Activated naive CD4-positive, alpha-beta T cell treated with anti-CD3 and anti-CD28 coated beads, Interleukin-2, amount 10 ng/mL, durations not matched to agents 7 days and 5 days (primary cell): ENCODE results near the gene MDM2.

Source experiments
- CTCF ChIA-PET: fragments of 350-600 bp; sonication (Branson Sonifier 250); formaldehyde crosslinking; loops from one replicate; lab custom pipeline; 2021; ENCODE audit warnings: antibody characterized with exemption; lab: Charles Lee
- DNase-seq: peaks from one replicate; pipeline ENCODE4 v3.0.0-alpha.2; 2020
- H3K27ac Mint-ChIP-seq: one replicate; pipeline ENCODE4 v1.8.0; 2021; ENCODE audit warnings: mild to moderate bottlenecking, moderate library complexity, mixed read lengths
- H3K27me3 Mint-ChIP-seq: one replicate; pipeline ENCODE4 v1.8.0; 2021; ENCODE audit warnings: mild to moderate bottlenecking, mixed read lengths
- H3K36me3 Mint-ChIP-seq: one replicate; pipeline ENCODE4 v1.8.0; 2021; ENCODE audit warnings: mixed read lengths
- H3K4me1 Mint-ChIP-seq: one replicate; pipeline ENCODE4 v1.8.0; 2021; ENCODE audit warnings: mixed read lengths
- H3K4me3 Mint-ChIP-seq: one replicate; pipeline ENCODE4 v1.8.0; 2021; ENCODE audit warnings: mild to moderate bottlenecking, moderate library complexity, mixed read lengths
- H3K9me3 Mint-ChIP-seq: one replicate; pipeline ENCODE4 v1.8.0; 2021; ENCODE audit warnings: mixed read lengths

MDM2 gene

GRCh38 chr12:68867606-68868005 is 59.6 kb downstream of the MDM2 start:
- DNase-seq, result no peak
- H3K4me3 Mint-ChIP-seq, result no peak overlapping the region
- CTCF ChIA-PET, result interaction anchor here (1.0 to 6.9 kb wide), 4 partner anchors 13 to 287 kb away, joined by 3 to 39 read pairs (median 3); no protein-coding TSS in a partner anchor
- H3K27ac Mint-ChIP-seq, result no peak overlapping the region
- no peaks in the 10 kb centered on the region for H3K9me3 Mint-ChIP-seq
- no peaks in the 10 kb centered on the region for H3K27me3 Mint-ChIP-seq
- H3K4me1 Mint-ChIP-seq, result peaks cover 2% of the 10 kb centered on the region
- H3K36me3 Mint-ChIP-seq, result no peaks in the 10 kb centered on the region

DNA sequence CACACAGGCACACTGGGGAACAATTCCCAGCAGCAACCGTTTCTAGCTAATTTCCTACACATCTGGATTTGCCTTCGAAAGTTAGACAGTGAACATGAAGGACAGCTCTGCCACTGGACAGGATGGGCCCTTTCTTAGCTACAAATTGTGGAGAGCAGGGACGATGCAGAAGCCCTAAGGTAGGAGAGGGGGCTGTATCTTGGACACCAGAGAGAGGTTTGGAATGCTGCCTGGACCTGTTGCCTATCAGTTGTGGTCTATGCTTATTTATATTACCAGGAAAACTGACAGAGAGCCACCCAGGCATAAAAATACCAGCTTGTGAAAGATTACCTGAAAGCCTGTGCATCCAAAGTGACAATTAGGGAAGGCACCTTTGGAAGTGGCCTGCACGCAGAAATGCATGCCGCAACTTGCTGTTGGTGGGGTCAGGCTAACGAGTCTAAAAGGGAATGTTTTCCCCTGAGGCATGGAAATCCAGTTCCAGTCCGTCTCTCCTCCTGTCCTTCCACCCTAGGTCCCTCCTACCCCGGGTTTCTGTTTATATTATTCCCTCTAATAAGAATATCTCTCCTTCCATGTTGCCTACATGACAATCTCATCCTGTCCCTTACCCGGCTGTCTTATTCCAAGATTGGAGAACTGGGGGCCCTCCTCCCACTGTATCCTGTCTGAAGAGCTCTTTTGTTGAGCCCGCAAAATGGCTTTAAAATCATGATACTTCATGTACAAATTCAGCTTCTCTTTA is 60.2 kb downstream of the MDM2 start:
- no peaks in the 10 kb centered on the region for H3K27me3 Mint-ChIP-seq
- H3K9me3 Mint-ChIP-seq, result no peaks in the 10 kb centered on the region
- no peak for DNase-seq
- no peaks in the 10 kb centered on the region for H3K36me3 Mint-ChIP-seq
- CTCF ChIA-PET, result interaction anchor here (1.0 to 6.9 kb wide), 4 partner anchors 12 to 286 kb away, joined by 3 to 39 read pairs (median 4); no protein-coding TSS in a partner anchor
- peaks cover 2% of the 10 kb centered on the region for H3K4me1 Mint-ChIP-seq
- no peak overlapping the region for H3K27ac Mint-ChIP-seq
- H3K4me3 Mint-ChIP-seq, result no peak overlapping the region

GRCh38 chr12:68870011-68870410 is 62.0 kb downstream of the MDM2 start:
- CTCF ChIA-PET, result interaction anchor here (1.0 to 6.9 kb wide), 2 partner anchors 195 to 200 kb away, joined by 4 to 39 read pairs; no protein-coding TSS in a partner anchor
- DNase-seq, result no peak
- Mint-ChIP-seq H3K27me3 (no peaks in the 10 kb centered on the region), H3K36me3 (no peaks in the 10 kb centered on the region), H3K4me1 (peaks cover 2% of the 10 kb centered on the region), H3K4me3 (no peak overlapping the region), H3K27ac (no peak overlapping the region), H3K9me3 (no peaks in the 10 kb centered on the region)

DNA sequence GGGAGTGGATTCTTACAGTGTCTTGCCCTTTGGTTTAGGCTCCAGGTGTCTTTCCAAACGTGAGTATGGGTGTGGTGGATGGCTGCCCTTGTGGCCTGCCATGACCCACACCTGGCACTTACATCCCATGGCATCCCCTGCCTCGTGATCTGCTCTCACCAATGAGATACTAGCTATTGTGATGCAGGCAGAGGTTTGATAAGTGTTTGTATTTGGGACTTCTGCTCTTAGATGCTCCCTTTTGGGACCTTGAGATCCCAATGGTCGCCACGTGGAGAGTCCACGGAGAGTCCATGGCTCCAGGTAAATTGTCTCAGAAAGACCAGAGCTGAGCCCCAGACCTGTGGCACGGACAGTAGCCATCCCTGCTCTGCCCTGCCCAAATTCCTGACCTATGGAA is 62.5 kb downstream of the MDM2 start:
- no peak for DNase-seq
- Mint-ChIP-seq H3K9me3 (no peaks in the 10 kb centered on the region), H3K4me3 (no peak overlapping the region), H3K27ac (no peak overlapping the region), H3K36me3 (no peaks in the 10 kb centered on the region), H3K4me1 (peaks cover 2% of the 10 kb centered on the region), H3K27me3 (no peaks in the 10 kb centered on the region)
- CTCF ChIA-PET, result interaction anchor here (0.6 to 6.9 kb wide), 2 partner anchors 40 to 200 kb away, joined by 3 to 39 read pairs; no protein-coding TSS in a partner anchor

GRCh38 chr12:68871396-68871795 is 63.4 kb downstream of the MDM2 start:
- no peak overlapping the region for H3K4me3 Mint-ChIP-seq
- H3K36me3 Mint-ChIP-seq, result no peaks in the 10 kb centered on the region
- CTCF ChIA-PET, result interaction anchor here (6.9 kb wide), 1 partner anchor 199 kb away, joined by 39 read pairs; no protein-coding TSS in a partner anchor
- H3K9me3 Mint-ChIP-seq, result no peaks in the 10 kb centered on the region
- DNase-seq, result no peak
- H3K27me3 Mint-ChIP-seq, result peaks cover 1% of the 10 kb centered on the region
- H3K27ac Mint-ChIP-seq, result no peak overlapping the region
- peaks cover 3% of the 10 kb centered on the region for H3K4me1 Mint-ChIP-seq

GRCh38 chr12:68871921-68872320 is 63.9 kb downstream of the MDM2 start:
- H3K4me3 Mint-ChIP-seq, result no peak overlapping the region
- peak; percentile 37 for DNase-seq
- CTCF ChIA-PET, result interaction anchor here (0.7 to 6.9 kb wide), 3 partner anchors 12 to 198 kb away, joined by 3 to 39 read pairs (median 3); no protein-coding TSS in a partner anchor
- peaks cover 6% of the 10 kb centered on the region for H3K27me3 Mint-ChIP-seq
- peaks cover 4% of the 10 kb centered on the region for H3K4me1 Mint-ChIP-seq
- H3K9me3 Mint-ChIP-seq, result no peaks in the 10 kb centered on the region
- no peak overlapping the region for H3K27ac Mint-ChIP-seq
- no peaks in the 10 kb centered on the region for H3K36me3 Mint-ChIP-seq

GRCh38 chr12:68873316-68873715 is 65.3 kb downstream of the MDM2 start:
- no peaks in the 10 kb centered on the region for H3K36me3 Mint-ChIP-seq
- DNase-seq, result no peak
- CTCF ChIA-PET, result interaction anchor here (6.9 kb wide), 1 partner anchor 197 kb away, joined by 39 read pairs; no protein-coding TSS in a partner anchor
- H3K4me1 Mint-ChIP-seq, result peaks cover 4% of the 10 kb centered on the region
- no peak overlapping the region for H3K4me3 Mint-ChIP-seq
- H3K27ac Mint-ChIP-seq, result no peak overlapping the region
- H3K9me3 Mint-ChIP-seq, result peaks cover under 1% of the 10 kb centered on the region
- peaks cover 6% of the 10 kb centered on the region for H3K27me3 Mint-ChIP-seq

DNA sequence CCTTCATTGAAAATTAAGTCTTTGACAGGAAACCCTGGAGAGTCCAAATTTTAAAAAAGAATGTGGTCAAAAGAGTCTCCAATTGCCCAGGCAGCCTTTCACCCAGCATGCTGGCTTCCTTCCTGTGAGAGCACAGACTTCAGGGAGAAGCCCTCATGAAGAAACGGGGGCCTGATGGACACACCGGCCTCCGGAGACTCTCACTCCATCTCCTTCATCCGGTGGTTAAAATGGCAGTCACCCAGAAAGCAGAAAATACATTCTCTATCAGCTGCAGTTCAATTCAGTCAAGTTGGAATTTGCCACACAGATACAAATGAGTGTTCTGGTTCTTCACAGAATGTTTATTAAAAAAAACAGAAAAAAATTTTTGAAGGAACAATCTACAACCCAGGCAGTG is 68.5 kb downstream of the MDM2 start:
- CTCF ChIA-PET, result interaction anchor here (1.0 to 1.1 kb wide), 3 partner anchors 12 to 280 kb away, joined by 3 to 4 read pairs (median 3); no protein-coding TSS in a partner anchor

DNA sequence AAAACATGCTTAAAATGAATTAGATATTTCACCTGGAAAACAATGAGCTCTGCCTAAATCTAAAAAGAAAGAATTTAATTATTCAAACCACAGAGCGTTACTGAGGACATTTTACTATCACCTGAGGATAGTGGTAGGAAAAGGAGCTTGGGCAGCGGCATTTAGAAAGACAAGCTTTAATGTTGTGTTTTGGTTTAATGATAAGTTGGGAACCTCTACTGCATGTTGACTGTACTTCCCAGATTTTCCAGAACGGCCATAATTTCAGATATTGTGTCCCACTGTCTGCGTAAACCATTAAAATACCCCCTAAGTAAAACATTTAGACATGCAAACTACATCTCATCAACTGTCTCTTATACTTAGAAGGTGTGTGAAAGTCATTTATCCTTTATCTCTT is 69.6 kb downstream of the MDM2 start:
- Mint-ChIP-seq H3K9me3 (peaks cover 6% of the 10 kb centered on the region), H3K4me3 (no peak overlapping the region), H3K4me1 (peaks cover 2% of the 10 kb centered on the region), H3K27me3 (peaks cover 6% of the 10 kb centered on the region), H3K27ac (no peak overlapping the region), H3K36me3 (no peaks in the 10 kb centered on the region)
- CTCF ChIA-PET, result interaction anchor here (0.7 to 1.1 kb wide), 3 partner anchors 9 to 279 kb away, joined by 3 read pairs; no protein-coding TSS in a partner anchor
- no peak for DNase-seq

More for the DNA sequence above, 68.5 kb downstream of the MDM2 start:
- peaks cover 4% of the 10 kb centered on the region for H3K4me1 Mint-ChIP-seq
- no peak overlapping the region for H3K27ac Mint-ChIP-seq
- H3K27me3 Mint-ChIP-seq, result peaks cover 6% of the 10 kb centered on the region
- H3K4me3 Mint-ChIP-seq, result no peak overlapping the region
- no peak for DNase-seq
- H3K36me3 Mint-ChIP-seq, result no peaks in the 10 kb centered on the region
- H3K9me3 Mint-ChIP-seq, result peaks cover 4% of the 10 kb centered on the region

- Mint-ChIP-seq H3K4me1 (peaks cover 2% of the 10 kb centered on the region), H3K9me3 (peaks cover 6% of the 10 kb centered on the region), H3K27ac (no peak overlapping the region), H3K36me3 (no peaks in the 10 kb centered on the region), H3K4me3 (no peak overlapping the region), H3K27me3 (peaks cover 6% of the 10 kb centered on the region)
- DNase-seq, result no peak
- CTCF ChIA-PET, result no interaction called here
Observed at GRCh38 chr12:68878283-68878682, 70.3 kb downstream of the MDM2 start.

DNA sequence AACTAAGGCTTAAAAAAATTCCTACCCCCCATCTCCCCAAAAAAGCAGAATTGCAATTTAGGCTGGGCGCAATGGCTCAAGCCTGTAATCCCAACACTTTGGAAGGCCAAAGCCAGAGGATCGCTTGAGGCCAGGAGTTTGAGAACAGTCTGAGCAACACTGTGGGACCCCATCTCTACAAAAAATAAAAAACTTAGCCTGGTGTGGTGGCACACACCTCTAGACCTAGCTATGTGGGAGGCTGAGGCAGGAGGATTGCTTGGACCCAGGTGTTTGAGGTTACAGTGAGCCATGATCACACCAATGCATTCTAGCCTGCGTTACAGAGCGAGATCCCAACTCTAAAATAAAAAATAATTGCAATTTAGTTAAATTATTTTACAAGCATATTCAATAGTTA is 70.9 kb downstream of the MDM2 start:
- DNase-seq, result no peak
- H3K36me3 Mint-ChIP-seq, result no peaks in the 10 kb centered on the region
- H3K27me3 Mint-ChIP-seq, result peaks cover 6% of the 10 kb centered on the region
- H3K27ac Mint-ChIP-seq, result no peak overlapping the region
- CTCF ChIA-PET, result no interaction called here
- peaks cover 2% of the 10 kb centered on the region for H3K4me1 Mint-ChIP-seq
- peaks cover 6% of the 10 kb centered on the region for H3K9me3 Mint-ChIP-seq
- no peak overlapping the region for H3K4me3 Mint-ChIP-seq

DNA sequence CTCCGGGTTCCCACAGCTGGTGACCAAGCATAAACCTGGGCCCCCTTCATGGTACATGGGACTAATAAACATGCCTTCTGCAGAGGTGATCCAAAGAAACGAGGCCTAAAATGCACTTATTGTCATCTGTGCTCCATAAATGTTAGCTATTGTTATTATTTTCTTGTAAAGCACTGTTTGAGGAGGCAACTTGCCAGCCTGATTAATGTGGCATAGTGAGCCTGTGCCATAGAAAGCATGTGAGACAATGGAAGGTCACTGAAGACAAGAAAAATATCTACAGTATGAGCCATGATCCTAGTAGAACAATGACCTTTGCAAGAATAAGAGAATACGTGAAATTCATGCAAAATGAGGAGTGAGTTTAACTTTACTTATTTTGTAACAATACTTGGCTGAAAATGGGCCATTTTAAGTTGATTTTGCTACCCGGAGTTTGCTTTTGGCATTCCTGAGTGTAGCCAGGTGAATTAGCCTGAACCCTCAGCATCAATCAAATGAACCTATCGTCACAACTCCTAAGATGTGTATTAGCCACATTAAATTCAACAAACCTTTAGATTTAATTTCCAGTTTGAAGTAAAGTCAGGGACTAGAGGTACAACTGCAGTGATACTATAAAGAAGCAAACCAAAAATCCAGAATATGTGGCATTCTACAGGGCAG is 72.8 kb downstream of the MDM2 start:
- CTCF ChIA-PET, result interaction anchor here (0.7 to 1.1 kb wide), 4 partner anchors 13 to 260 kb away, joined by 3 to 6 read pairs (median 3); no protein-coding TSS in a partner anchor
- peaks cover 2% of the 10 kb centered on the region for H3K4me1 Mint-ChIP-seq
- H3K36me3 Mint-ChIP-seq, result no peaks in the 10 kb centered on the region

DNA sequence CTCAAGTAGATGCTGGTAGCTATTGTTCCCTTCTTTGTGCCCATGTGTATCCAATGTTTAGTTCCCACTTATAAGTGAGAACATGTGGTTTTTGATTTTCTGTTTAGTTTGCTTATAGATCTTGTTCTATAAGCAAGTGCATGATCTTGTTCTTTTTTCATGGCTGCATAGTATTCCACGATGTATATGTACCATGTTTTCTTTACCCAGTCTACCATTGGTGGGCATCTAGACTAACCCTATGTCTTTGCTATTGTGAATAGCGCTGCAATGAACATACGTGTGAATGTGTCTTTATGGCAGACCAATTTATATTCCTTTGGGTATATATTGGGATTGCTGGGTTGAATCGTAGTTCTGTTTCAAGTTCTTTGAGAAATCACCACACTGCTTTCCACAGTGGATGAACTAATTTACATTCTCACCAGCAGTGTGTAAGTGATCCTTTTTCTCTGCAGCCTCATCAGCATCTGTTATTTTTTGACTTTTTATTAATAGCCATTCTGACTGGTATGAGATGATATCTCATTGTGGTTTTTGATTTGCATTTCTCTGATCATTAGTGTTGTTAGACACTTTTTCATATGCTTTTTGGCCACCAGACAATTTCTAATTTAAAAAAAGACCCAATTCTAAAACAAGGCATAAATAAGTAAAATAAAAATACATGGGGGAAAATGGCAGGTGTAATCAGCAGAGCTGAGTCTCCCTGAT is 74.4 kb downstream of the MDM2 start:
- CTCF ChIA-PET, result no interaction called here
- no peak overlapping the region for H3K4me3 Mint-ChIP-seq
- H3K27ac Mint-ChIP-seq, result no peak overlapping the region
- DNase-seq, result no peak
- no peaks in the 10 kb centered on the region for H3K36me3 Mint-ChIP-seq
- peaks cover 6% of the 10 kb centered on the region for H3K9me3 Mint-ChIP-seq
- H3K4me1 Mint-ChIP-seq, result no peaks in the 10 kb centered on the region
- no peaks in the 10 kb centered on the region for H3K27me3 Mint-ChIP-seq

More for the DNA sequence above, 72.8 kb downstream of the MDM2 start:
- Mint-ChIP-seq H3K9me3 (peaks cover 6% of the 10 kb centered on the region), H3K27me3 (peaks cover 6% of the 10 kb centered on the region), H3K4me3 (no peak overlapping the region), H3K27ac (no peak overlapping the region)
- no peak for DNase-seq

GRCh38 chr12:68883151-68883550 is 75.2 kb downstream of the MDM2 start:
- DNase-seq, result no peak
- Mint-ChIP-seq H3K4me1 (no peaks in the 10 kb centered on the region), H3K27ac (no peak overlapping the region), H3K27me3 (no peaks in the 10 kb centered on the region), H3K36me3 (no peaks in the 10 kb centered on the region), H3K9me3 (peaks cover 6% of the 10 kb centered on the region), H3K4me3 (no peak overlapping the region)
- CTCF ChIA-PET, result interaction anchor here (1.2 kb wide), 1 partner anchor 11 kb away, joined by 3 read pairs; no protein-coding TSS in a partner anchor
